GM12878 (cell line): ENCODE data around the gene MSH5. TPM values are rescaled to one million over a fixed set of nuclear protein-coding genes. Genes with fewer than 3 reads are reported as not detected.

Experiments
- ATAC-seq: fragments of 200-7000 bp; cut with Tn5 transposase; 3 replicates; pipeline ENCODE4 v1.9.1; 2020; ENCODE audit warnings: mild to moderate bottlenecking, moderate library complexity
- BruUV-seq: library from RNA; stranded (reverse); fragments of 400-500 nt; replicated peaks from 2 replicates; lab custom pipeline; 2021; lab: Mats Ljungman, UMichigan
- CTCF ChIA-PET: fragments of 300-600 bp; sonication (Branson Sonifier 250); formaldehyde crosslinking; extraction: SDS; loops from one replicate; lab custom pipeline; 2021; ENCODE audit warnings: inconsistent platforms; lab: Yijun Ruan, JAX
- POLR2A ChIA-PET: fragments of 350-600 bp; formaldehyde crosslinking; extraction: SDS; loops from one replicate; lab custom pipeline; 2021; ENCODE audit warnings: inconsistent platforms; lab: Charles Lee
- RAD21 ChIA-PET: fragments of 300-600 bp; sonication (Branson Sonifier 250); formaldehyde crosslinking; loops from one replicate; lab custom pipeline; 2023; ENCODE audit warnings: antibody characterized with exemption; ENCODE audit not compliant: unreplicated experiment; lab: Charles Lee
- SMC1A ChIA-PET: fragments of 300-600 bp; sonication (Branson Sonifier 250); formaldehyde crosslinking; loops from one replicate; lab custom pipeline; 2023; ENCODE audit not compliant: unreplicated experiment, uncharacterized antibody; lab: Charles Lee
- DNase-seq: peaks from one replicate; pipeline ENCODE4 v3.0.0-alpha.2; 2011; ENCODE audit warnings: low read depth, low spot score
- FAIRE-seq: peaks from 3 replicates; lab custom pipeline; 2011; peaks lifted over from hg19 to GRCh38; lab: Jason Lieb, UNC
- H2AFZ ChIP-seq: 2 replicates; pipeline ENCODE4 v1.6.0; 2011; ENCODE audit warnings: low read depth, low read length, control low read depth; ENCODE audit not compliant: control insufficient read depth
- H3K27ac ChIP-seq: 2 replicates; pipeline ENCODE4 v1.5.1; 2011; ENCODE audit warnings: control low read depth; ENCODE audit not compliant: control insufficient read depth, insufficient read depth
- H3K27me3 ChIP-seq, 2 experiments: replicated peaks in 1 of 2; 2 replicates each; pipeline versions ENCODE4 v1.6.0 to v1.6.1; 2011; ENCODE audit warnings: low read length in 1 of 2; ENCODE audit not compliant: control insufficient read depth in 2 of 2, insufficient read depth in 2 of 2
- H3K36me3 ChIP-seq, 2 experiments: 2 replicates each; pipeline ENCODE4 v1.5.1; 2011; ENCODE audit warnings: low read length in 1 of 2; ENCODE audit not compliant: control insufficient read depth in 2 of 2, insufficient read depth in 2 of 2
- H3K4me1 ChIP-seq: 2 replicates; pipeline ENCODE4 v1.6.1; 2011; ENCODE audit warnings: mild to moderate bottlenecking, low read length, moderate library complexity, mixed read lengths; ENCODE audit not compliant: control insufficient read depth, insufficient read depth
- H3K4me2 ChIP-seq: 2 replicates; pipeline ENCODE4 v1.6.0; 2011; ENCODE audit warnings: control low read depth; ENCODE audit not compliant: control insufficient read depth, insufficient read depth
- H3K4me3 ChIP-seq: fragments of 200-600 bp; sonication (generic); 2 replicates; pipeline ENCODE4 v1.5.1; 2016
- H3K79me2 ChIP-seq: 2 replicates; pipeline ENCODE4 v1.6.0; 2011; ENCODE audit warnings: low read length; ENCODE audit not compliant: control insufficient read depth, insufficient read depth
- H3K9ac ChIP-seq: 2 replicates; pipeline ENCODE4 v1.8.0; 2011; ENCODE audit warnings: low read length, control low read depth, mixed read lengths; ENCODE audit not compliant: control insufficient read depth, insufficient read depth
- H3K9me3 ChIP-seq: replicated peaks from 3 replicates; pipeline ENCODE4 v1.5.1; 2011; ENCODE audit warnings: mild to moderate bottlenecking, low read length; ENCODE audit not compliant: control insufficient read depth, insufficient read depth
- H4K20me1 ChIP-seq: 2 replicates; pipeline ENCODE4 v1.6.0; 2011; ENCODE audit not compliant: control insufficient read depth, insufficient read depth
- DPF2 ChIP-seq: fragments of 450-650 bp; IDR thresholded peaks from 2 replicates; pipeline ENCODE4 v1.6.1; 2017; ENCODE audit warnings: mild to moderate bottlenecking
- MXI1 ChIP-seq: fragments of 150-350 bp; IDR thresholded peaks from 2 replicates; pipeline ENCODE4 v1.6.1; 2011; ENCODE audit warnings: low read depth, mild to moderate bottlenecking, inconsistent platforms, low read length, improper control_type of control experiment
- NR2F1 ChIP-seq: fragments of 450-650 bp; conservative IDR thresholded peaks from 2 replicates; pipeline ENCODE4 v1.6.1; 2017; ENCODE audit warnings: mild to moderate bottlenecking
- POLR2A ChIP-seq: IDR thresholded peaks from 2 replicates; pipeline ENCODE4 v1.6.1; 2011; ENCODE audit warnings: low read depth, mild to moderate bottlenecking, low read length
- RFX5 ChIP-seq: IDR thresholded peaks from 2 replicates; pipeline ENCODE4 v1.6.1; 2011; ENCODE audit warnings: low read depth, low read length, improper control_type of control experiment
- SIX5 ChIP-seq: IDR thresholded peaks from 2 replicates; pipeline ENCODE4 v1.6.1; 2011; ENCODE audit warnings: mild to moderate bottlenecking, low read depth, low read length, moderate library complexity; ENCODE audit not compliant: severe bottlenecking
- SRF ChIP-seq, 2 experiments: IDR thresholded peaks; 2 replicates each; pipeline ENCODE4 v1.6.1; 2011; ENCODE audit warnings: low read depth in 2 of 2, low read length in 2 of 2, mild to moderate bottlenecking in 1 of 2, moderate library complexity in 1 of 2
- TCF12 ChIP-seq: IDR thresholded peaks from 2 replicates; pipeline ENCODE4 v1.6.1; 2011; ENCODE audit warnings: low read depth, mild to moderate bottlenecking, low read length
- WGBS: methylation state at CpG from one replicate; pipeline ENCODE4 v1.1.6; 2016; ENCODE audit warnings: low lambda C conversion rate; ENCODE audit not compliant: insufficient replicate concordance, insufficient coverage; ENCODE audit errors: missing lambda C conversion rate; 5-methylcytosine and 5-hydroxymethylcytosine counted together
- in situ Hi-C: fragments of 300-500 bp; cut with MboI; formaldehyde crosslinking; loops from 9 replicates; pipeline ENCODE4 v1.14.3; 2018; ENCODE audit warnings: mixed read lengths
- intact Hi-C: fragments of 100-400 bp; cut with micrococcal nuclease; formaldehyde crosslinking; loops from one replicate; pipeline ENCODE4 v1.14.2; 2022; ENCODE audit not compliant: unreplicated experiment
- polyA plus RNA-seq, 11 experiments: library from polyadenylated mRNA; depleted of rRNA in 4 of 11; unstranded in 6 of 11; stranded (reverse) in 5 of 11; fragments of >200 nt; fragmentation: Nextera tagmentation in 4 of 11; fragmentation: Illumina TruSeq in 1 of 11; extraction: Ambion mirVana in 4 of 11; extraction: Trizol in 1 of 11; gene quantifications; 1 replicate in 1 of 11; 2 replicates in 10 of 11; pipeline versions ENCODE4 v1.2.1 to v1.2.3, GENCODE V29; 2011 to 2016; ENCODE audit warnings: inconsistent platforms in 2 of 11, missing spikeins in 2 of 11, low read depth in 1 of 11
- total RNA-seq, 4 experiments: library from RNA; depleted of rRNA in 3 of 4; stranded (reverse); fragments of >200 nt in 3 of 4; fragmentation: Illumina TruSeq in 1 of 4; extraction: Trizol in 1 of 4; gene quantifications; 2 replicates each; pipeline versions ENCODE4 v1.2.1 to v1.2.3, GENCODE V29; 2013 to 2021
- TF ChIP-seq, protein P1 (sequence below), 3 experiments: IDR thresholded peaks in 2 of 3; conservative IDR thresholded peaks in 1 of 3; 2 replicates each; pipeline ENCODE4 v1.5.1; 2011; ENCODE audit warnings: low read depth in 3 of 3, low read length in 3 of 3, mild to moderate bottlenecking in 3 of 3, control low read depth in 2 of 3, moderate library complexity in 2 of 3, inconsistent platforms in 1 of 3, mixed read lengths in 1 of 3; ENCODE audit not compliant: control insufficient read depth in 2 of 3, insufficient read depth in 1 of 3; ENCODE audit errors: extremely low read depth in 1 of 3
- TF ChIP-seq, protein P2 (sequence below): IDR thresholded peaks from 2 replicates; pipeline ENCODE4 v1.6.1; 2012; ENCODE audit warnings: mild to moderate bottlenecking, low read depth, low read length
- TF ChIP-seq, protein P3 (sequence below): fragments of 450-650 bp; IDR thresholded peaks from 2 replicates; pipeline ENCODE4 v1.6.1; 2018; ENCODE audit warnings: mild to moderate bottlenecking, low read depth, moderate library complexity; ENCODE audit not compliant: partially characterized antibody

Gene MSH5
- total and polyA plus RNA-seq, 10 of the 15 experiments (the other 5 are each of a cell fraction or from before 2014, with no cell fraction given): 9.1 to 52.7 (median 30.0) TPM

DNA sequence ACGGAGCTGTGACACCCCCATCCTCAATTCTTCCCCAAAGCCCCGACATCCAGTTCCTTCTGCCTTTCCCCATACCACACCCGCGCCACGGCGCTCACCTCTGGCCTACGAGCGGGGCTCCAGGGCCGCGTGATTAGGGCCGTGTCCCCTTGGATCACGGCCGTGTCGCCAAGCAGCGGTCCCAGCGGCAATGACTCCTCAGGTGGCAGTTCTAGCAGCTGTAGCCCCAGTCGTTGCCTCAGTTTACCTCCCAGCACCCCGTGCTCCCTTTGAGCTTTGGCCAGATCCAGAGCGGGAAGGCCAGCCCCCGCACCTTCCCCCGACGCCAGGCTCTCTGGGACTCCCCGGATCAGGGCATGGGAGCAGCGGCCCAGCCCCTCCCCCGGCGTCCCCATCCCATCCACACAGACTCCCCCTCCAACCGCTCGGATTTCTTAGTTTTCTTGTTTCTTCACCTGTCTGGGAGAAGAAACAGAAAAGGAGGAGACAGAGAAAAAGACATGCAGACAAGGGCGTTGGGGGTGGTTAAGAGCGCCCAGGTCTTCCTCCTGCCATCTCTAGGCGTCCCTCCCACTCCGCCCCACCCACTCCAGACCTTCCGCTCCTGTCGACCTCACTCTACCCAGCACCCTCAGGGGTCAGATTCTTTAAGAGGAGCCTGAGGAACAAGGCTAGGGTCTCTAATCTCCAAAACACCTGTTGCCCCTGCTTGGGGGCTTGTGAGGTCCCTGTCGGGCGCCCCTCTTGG is 10.9 kb upstream of the MSH5 start, which contains the start of gene DDAH2:
Gene DDAH2, minus strand, starts transcription at position 533 of the 748 bp plus-strand sequence. Its CDS starts 138 bp downstream, at position 395.
- H2AFZ ChIP-seq: peak within 1 kb of the TSS; percentile 29
- DNase-seq (no peak), FAIRE-seq (no peak)
- ChIA-PET SMC1A (interaction anchor here (0.6 to 5.3 kb wide), 9 partner anchors 10 to 104 kb away, joined by 3 to 45 read pairs (median 4); partner anchors contain the start of genes ABHD16A, CLIC1, LSM2 and MSH5), POLR2A (interaction anchor here (1.1 to 2.8 kb wide), 5 partner anchors 11 to 102 kb away, joined by 3 to 30 read pairs (median 6); partner anchors contain the start of gene MSH5), CTCF (interaction anchor here (0.6 to 15.8 kb wide), 16 partner anchors 10 to 169 kb away, joined by 3 to 208 read pairs (median 5); partner anchors contain the start of genes HSPA1B, MSH5 and VARS1)
- peak within 1 kb of the TSS; percentile 98 for H3K4me2 ChIP-seq
- no TSS peak for BruUV-seq
- H3K27ac ChIP-seq: peak within 1 kb of the TSS; percentile 60; the same call in 1 of the 2 replicates
- H3K9me3 ChIP-seq: no peaks in the 10 kb centered on the region
- WGBS: 35% methylated on average over 36 of the region's 36 CpGs
- TF ChIP-seq NR2F1 (no peak), MXI1 (0 out of 2 replicates have a peak, but pooled peaks have one; percentile 38), SIX5 (no peak), POLR2A (peak; percentile 38; the same call in 1 of the 2 replicates), RFX5 (no peak), DPF2 (no peak), TCF12 (no peak), SRF (IDR thresholded peaks at IDR 0.05; ENCODE audit: low read depth in 2 of 2, low read length in 2 of 2) (no peak)
- TF ChIP-seq, protein P1, sequence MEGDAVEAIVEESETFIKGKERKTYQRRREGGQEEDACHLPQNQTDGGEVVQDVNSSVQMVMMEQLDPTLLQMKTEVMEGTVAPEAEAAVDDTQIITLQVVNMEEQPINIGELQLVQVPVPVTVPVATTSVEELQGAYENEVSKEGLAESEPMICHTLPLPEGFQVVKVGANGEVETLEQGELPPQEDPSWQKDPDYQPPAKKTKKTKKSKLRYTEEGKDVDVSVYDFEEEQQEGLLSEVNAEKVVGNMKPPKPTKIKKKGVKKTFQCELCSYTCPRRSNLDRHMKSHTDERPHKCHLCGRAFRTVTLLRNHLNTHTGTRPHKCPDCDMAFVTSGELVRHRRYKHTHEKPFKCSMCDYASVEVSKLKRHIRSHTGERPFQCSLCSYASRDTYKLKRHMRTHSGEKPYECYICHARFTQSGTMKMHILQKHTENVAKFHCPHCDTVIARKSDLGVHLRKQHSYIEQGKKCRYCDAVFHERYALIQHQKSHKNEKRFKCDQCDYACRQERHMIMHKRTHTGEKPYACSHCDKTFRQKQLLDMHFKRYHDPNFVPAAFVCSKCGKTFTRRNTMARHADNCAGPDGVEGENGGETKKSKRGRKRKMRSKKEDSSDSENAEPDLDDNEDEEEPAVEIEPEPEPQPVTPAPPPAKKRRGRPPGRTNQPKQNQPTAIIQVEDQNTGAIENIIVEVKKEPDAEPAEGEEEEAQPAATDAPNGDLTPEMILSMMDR (IDR thresholded peaks at IDR 0.05 in 2 of 3, conservative IDR thresholded peaks at IDR 0.05 in 1 of 3; ENCODE audit: control insufficient read depth in 2 of 3, extremely low read depth in 1 of 3, insufficient read depth in 1 of 3, low read depth in 3 of 3, low read length in 3 of 3): peak in 1 of 3 experiments; percentile 91; a peak in 3 of 6 replicates
- TF ChIP-seq, protein P2, sequence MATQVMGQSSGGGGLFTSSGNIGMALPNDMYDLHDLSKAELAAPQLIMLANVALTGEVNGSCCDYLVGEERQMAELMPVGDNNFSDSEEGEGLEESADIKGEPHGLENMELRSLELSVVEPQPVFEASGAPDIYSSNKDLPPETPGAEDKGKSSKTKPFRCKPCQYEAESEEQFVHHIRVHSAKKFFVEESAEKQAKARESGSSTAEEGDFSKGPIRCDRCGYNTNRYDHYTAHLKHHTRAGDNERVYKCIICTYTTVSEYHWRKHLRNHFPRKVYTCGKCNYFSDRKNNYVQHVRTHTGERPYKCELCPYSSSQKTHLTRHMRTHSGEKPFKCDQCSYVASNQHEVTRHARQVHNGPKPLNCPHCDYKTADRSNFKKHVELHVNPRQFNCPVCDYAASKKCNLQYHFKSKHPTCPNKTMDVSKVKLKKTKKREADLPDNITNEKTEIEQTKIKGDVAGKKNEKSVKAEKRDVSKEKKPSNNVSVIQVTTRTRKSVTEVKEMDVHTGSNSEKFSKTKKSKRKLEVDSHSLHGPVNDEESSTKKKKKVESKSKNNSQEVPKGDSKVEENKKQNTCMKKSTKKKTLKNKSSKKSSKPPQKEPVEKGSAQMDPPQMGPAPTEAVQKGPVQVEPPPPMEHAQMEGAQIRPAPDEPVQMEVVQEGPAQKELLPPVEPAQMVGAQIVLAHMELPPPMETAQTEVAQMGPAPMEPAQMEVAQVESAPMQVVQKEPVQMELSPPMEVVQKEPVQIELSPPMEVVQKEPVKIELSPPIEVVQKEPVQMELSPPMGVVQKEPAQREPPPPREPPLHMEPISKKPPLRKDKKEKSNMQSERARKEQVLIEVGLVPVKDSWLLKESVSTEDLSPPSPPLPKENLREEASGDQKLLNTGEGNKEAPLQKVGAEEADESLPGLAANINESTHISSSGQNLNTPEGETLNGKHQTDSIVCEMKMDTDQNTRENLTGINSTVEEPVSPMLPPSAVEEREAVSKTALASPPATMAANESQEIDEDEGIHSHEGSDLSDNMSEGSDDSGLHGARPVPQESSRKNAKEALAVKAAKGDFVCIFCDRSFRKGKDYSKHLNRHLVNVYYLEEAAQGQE: no peak
- TF ChIP-seq, protein P3, sequence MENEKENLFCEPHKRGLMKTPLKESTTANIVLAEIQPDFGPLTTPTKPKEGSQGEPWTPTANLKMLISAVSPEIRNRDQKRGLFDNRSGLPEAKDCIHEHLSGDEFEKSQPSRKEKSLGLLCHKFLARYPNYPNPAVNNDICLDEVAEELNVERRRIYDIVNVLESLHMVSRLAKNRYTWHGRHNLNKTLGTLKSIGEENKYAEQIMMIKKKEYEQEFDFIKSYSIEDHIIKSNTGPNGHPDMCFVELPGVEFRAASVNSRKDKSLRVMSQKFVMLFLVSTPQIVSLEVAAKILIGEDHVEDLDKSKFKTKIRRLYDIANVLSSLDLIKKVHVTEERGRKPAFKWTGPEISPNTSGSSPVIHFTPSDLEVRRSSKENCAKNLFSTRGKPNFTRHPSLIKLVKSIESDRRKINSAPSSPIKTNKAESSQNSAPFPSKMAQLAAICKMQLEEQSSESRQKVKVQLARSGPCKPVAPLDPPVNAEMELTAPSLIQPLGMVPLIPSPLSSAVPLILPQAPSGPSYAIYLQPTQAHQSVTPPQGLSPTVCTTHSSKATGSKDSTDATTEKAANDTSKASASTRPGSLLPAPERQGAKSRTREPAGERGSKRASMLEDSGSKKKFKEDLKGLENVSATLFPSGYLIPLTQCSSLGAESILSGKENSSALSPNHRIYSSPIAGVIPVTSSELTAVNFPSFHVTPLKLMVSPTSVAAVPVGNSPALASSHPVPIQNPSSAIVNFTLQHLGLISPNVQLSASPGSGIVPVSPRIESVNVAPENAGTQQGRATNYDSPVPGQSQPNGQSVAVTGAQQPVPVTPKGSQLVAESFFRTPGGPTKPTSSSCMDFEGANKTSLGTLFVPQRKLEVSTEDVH: no peak
- TF ChIP-seq, all 136 proteins: peak for 3
- Histone ChIP-seq H3K9ac (peak within 1 kb of the TSS; percentile 25; the same call in 1 of the 2 replicates), H3K4me3 (peak within 1 kb of the TSS; percentile 78), H3K27me3 (no peaks in the 10 kb centered on the region), H3K4me1 (peaks cover 28% of the 10 kb centered on the region), H4K20me1 (no peaks in the 10 kb centered on the region), H3K36me3 (peaks cover 3 to 13% of the 10 kb centered on the region in 2 experiments), H3K79me2 (peaks cover 10% of the 10 kb centered on the region)
- intact Hi-C loops (loop anchor here (1.0 to 2.0 kb wide), 3 partner anchors 40 to 98 kb away; partner anchors contain the start of gene HSPA1B), in situ Hi-C loops (no loop called here)
- ATAC-seq: peak; percentile 30
- RAD21 ChIA-PET: interaction anchor here (0.7 to 3.6 kb wide), 17 partner anchors 10 to 467 kb away, joined by 3 to 44 read pairs (median 4); partner anchors contain the start of genes HSPA1A, HSPA1B, HSPA1L and LSM2
